ENCODE results near the gene WRNIP1.

WRNIP1 gene

GRCh38 chr6:2731281-2731909, 33.8 kb upstream of the WRNIP1 start:
- TF ChIP-seq CTCF (IDR thresholded peaks at IDR 0.05; ENCODE audit: insufficient read depth, low read length, missing control alignments), result no peak
- ChIA-PET CTCF (interaction anchor here (1.6 to 2.9 kb wide), 4 partner anchors 13 to 97 kb away, joined by 3 to 27 read pairs (median 12); partner anchors contain the start of gene MYLK4), POLR2A (no interaction called here)
- no peak for DNase-seq (ENCODE audit: low read depth, low spot score)
- no peak overlapping the region for H3K4me3 ChIP-seq (ENCODE audit: low read depth, low read length)

- no peak for DNase-seq (ENCODE audit: low read depth, low spot score)
- POLR2A ChIA-PET, result no interaction called here
- H3K4me3 ChIP-seq (ENCODE audit: low read depth, low read length), result no peak overlapping the region
- CTCF ChIA-PET, result interaction anchor here (0.8 to 2.9 kb wide), 6 partner anchors 12 to 1136 kb away, joined by 3 to 27 read pairs (median 4); partner anchors contain the start of genes MYLK4 and WRNIP1
- no peak for TF ChIP-seq CTCF (IDR thresholded peaks at IDR 0.05; ENCODE audit: insufficient read depth, low read length, missing control alignments)
Measured at GRCh38 chr6:2732503-2733089, 32.6 kb upstream of the WRNIP1 start.

GRCh38 chr6:2733324-2733723, 31.9 kb upstream of the WRNIP1 start:
- ChIA-PET CTCF (interaction anchor here (0.9 to 2.9 kb wide), 5 partner anchors 11 to 99 kb away, joined by 3 to 27 read pairs (median 5); partner anchors contain the start of genes MYLK4 and WRNIP1), POLR2A (no interaction called here)
- no peak overlapping the region for H3K4me3 ChIP-seq (ENCODE audit: low read depth, low read length)
- DNase-seq (ENCODE audit: low read depth, low spot score), result no peak
- TF ChIP-seq CTCF (IDR thresholded peaks at IDR 0.05; ENCODE audit: insufficient read depth, low read length, missing control alignments), result no peak

- no peak overlapping the region for H3K4me3 ChIP-seq (ENCODE audit: low read depth, low read length)
- ChIA-PET POLR2A (no interaction called here), CTCF (interaction anchor here (0.9 to 2.9 kb wide), 4 partner anchors 11 to 31 kb away, joined by 3 to 27 read pairs (median 12); partner anchors contain the start of genes MYLK4 and WRNIP1)
- DNase-seq (ENCODE audit: low read depth, low spot score), result no peak
- TF ChIP-seq CTCF (IDR thresholded peaks at IDR 0.05; ENCODE audit: insufficient read depth, low read length, missing control alignments), result no peak
Measured at GRCh38 chr6:2733736-2734480, 31.3 kb upstream of the WRNIP1 start.

GRCh38 chr6:2734488-2735166, 30.6 kb upstream of the WRNIP1 start:
- ChIA-PET POLR2A (no interaction called here), CTCF (interaction anchor here (1.0 to 7.7 kb wide), 3 partner anchors 9 to 15 kb away, joined by 3 to 143 read pairs (median 27); partner anchors contain the start of gene MYLK4)
- H3K4me3 ChIP-seq (ENCODE audit: low read depth, low read length), result no peak overlapping the region
- TF ChIP-seq CTCF (IDR thresholded peaks at IDR 0.05; ENCODE audit: insufficient read depth, low read length, missing control alignments), result no peak
- DNase-seq (ENCODE audit: low read depth, low spot score), result no peak

Measured in AG04449 (cell line).